Measurements from ENCODE around the gene LYAR. TPM values are rescaled to one million over a fixed set of nuclear protein-coding genes. Genes with fewer than 3 reads are reported as not detected.

The LYAR gene
- total RNA-seq, 4 donors from 2014 or later: 4.5 to 13.0 (median 10.4) TPM

GRCh38 chr4:4317496-4318232, 27.7 kb upstream of the LYAR start:
- intact Hi-C loops (cut with DNase I): no loop called here
- Histone ChIP-seq H3K4me1 (no peaks in the 10 kb centered on the region), H3K27ac (no peak overlapping the region), H3K27me3 (no peaks in the 10 kb centered on the region), H3K9me3 (no peaks in the 10 kb centered on the region), H3K36me3 (peaks cover 39 to 41% of the 10 kb centered on the region in 2 donors), H3K4me3 (replicated peaks in 1 of 3) (no peak overlapping the region)
- DNase-seq: no peak
- TF ChIP-seq CTCF (IDR thresholded peaks at IDR 0.05): no peak
- no peak for TF ChIP-seq POLR2A (IDR thresholded peaks at IDR 0.05)
- WGBS, 2 donors: 91 to 94% methylated on average over 22 of the region's 23 CpGs

- no peak for DNase-seq
- no peaks in the 10 kb centered on the region for H3K9me3 ChIP-seq
- no peak for TF ChIP-seq CTCF (IDR thresholded peaks at IDR 0.05)
- no peak for TF ChIP-seq POLR2A (IDR thresholded peaks at IDR 0.05)
- no peak overlapping the region for H3K27ac ChIP-seq
- H3K36me3 ChIP-seq: peaks cover 29 to 37% of the 10 kb centered on the region in 2 donors
- no peak overlapping the region for H3K4me3 ChIP-seq (replicated peaks in 1 of 3)
- H3K27me3 ChIP-seq: no peaks in the 10 kb centered on the region
- intact Hi-C loops (cut with DNase I): no loop called here
- 85 to 92% methylated on average over 13 of the region's 13 CpGs for WGBS, 2 donors
- no peaks in the 10 kb centered on the region for H3K4me1 ChIP-seq
Observed at GRCh38 chr4:4316150-4316495, 26.2 kb upstream of the LYAR start.

- no peaks in the 10 kb centered on the region for H3K9me3 ChIP-seq
- 90 to 91% methylated on average over 12 of the region's 12 CpGs for WGBS, 2 donors
- no peaks in the 10 kb centered on the region for H3K27me3 ChIP-seq
- no peak overlapping the region for H3K4me3 ChIP-seq (replicated peaks in 1 of 3)
- no peaks in the 10 kb centered on the region for H3K4me1 ChIP-seq
- intact Hi-C loops (cut with DNase I): no loop called here
- DNase-seq: no peak
- peaks cover 24 to 32% of the 10 kb centered on the region in 2 donors for H3K36me3 ChIP-seq
- TF ChIP-seq POLR2A (IDR thresholded peaks at IDR 0.05): no peak
- no peak for TF ChIP-seq CTCF (IDR thresholded peaks at IDR 0.05)
- H3K27ac ChIP-seq: no peak overlapping the region
Observed at GRCh38 chr4:4315461-4316149, 25.7 kb upstream of the LYAR start.

GRCh38 chr4:4311193-4311592, 21.2 kb upstream of the LYAR start:
- no peaks in the 10 kb centered on the region for H3K27me3 ChIP-seq
- TF ChIP-seq POLR2A (IDR thresholded peaks at IDR 0.05) (no peak), CTCF (IDR thresholded peaks at IDR 0.05) (no peak)
- no peak overlapping the region for H3K27ac ChIP-seq
- H3K4me1 ChIP-seq: no peaks in the 10 kb centered on the region
- H3K36me3 ChIP-seq: peaks cover 9 to 25% of the 10 kb centered on the region in 2 donors
- intact Hi-C loops (cut with DNase I): no loop called here
- DNase-seq: no peak
- H3K9me3 ChIP-seq: no peaks in the 10 kb centered on the region
- H3K4me3 ChIP-seq (replicated peaks in 1 of 3): no peak overlapping the region
- WGBS, 2 donors: 90% methylated on average over 4 of the region's 4 CpGs

GRCh38 chr4:4308800-4309441, 19.0 kb upstream of the LYAR start:
- peaks cover 8 to 16% of the 10 kb centered on the region in 2 donors for H3K36me3 ChIP-seq
- H3K9me3 ChIP-seq: no peaks in the 10 kb centered on the region
- WGBS, 2 donors: 96 to 97% methylated on average over 9 of the region's 9 CpGs
- DNase-seq: no peak
- H3K27me3 ChIP-seq: no peaks in the 10 kb centered on the region
- no peaks in the 10 kb centered on the region for H3K4me1 ChIP-seq
- TF ChIP-seq POLR2A (IDR thresholded peaks at IDR 0.05) (no peak), CTCF (IDR thresholded peaks at IDR 0.05) (no peak)
- intact Hi-C loops (cut with DNase I): no loop called here
- no peak overlapping the region for H3K4me3 ChIP-seq (replicated peaks in 1 of 3)
- no peak overlapping the region for H3K27ac ChIP-seq

Data from thyroid gland (tissue), 4 donors.